Sigmoid colon (tissue), 7 donors: ENCODE data around the gene ABCC1. TPM values are rescaled to one million over a fixed set of nuclear protein-coding genes. Genes with fewer than 3 reads are reported as not detected.

Experiments used
- DNase-seq: peaks from one replicate; pipeline ENCODE4 v3.0.0-alpha.2; 2019
- H3K27ac ChIP-seq, 4 donors: fragments of 200-600 bp; sonication (generic); one replicate each; pipeline ENCODE4 v1.5.1; 2016 to 2019; ENCODE audit warnings: mild to moderate bottlenecking in 1 of 4
- H3K27me3 ChIP-seq, 3 donors: fragments of 200-600 bp; sonication (generic); one replicate each; pipeline ENCODE4 v1.5.1; 2019; ENCODE audit warnings: mild to moderate bottlenecking in 1 of 3
- H3K36me3 ChIP-seq, 4 donors: fragments of 200-600 bp; sonication (generic); one replicate each; pipeline ENCODE4 v1.5.1; 2016 to 2019
- H3K4me1 ChIP-seq, 4 donors: fragments of 200-600 bp; sonication (generic); one replicate each; pipeline ENCODE4 v1.5.1; 2017 to 2019
- H3K4me3 ChIP-seq, 4 donors: fragments of 200-600 bp; sonication (generic); one replicate each; pipeline ENCODE4 v1.5.1; 2017 to 2019; ENCODE audit warnings: mild to moderate bottlenecking in 2 of 4, moderate library complexity in 1 of 4
- H3K9me3 ChIP-seq, 4 donors: fragments of 200-600 bp in 3 of 4; sonication (generic) in 3 of 4; one replicate each; pipeline versions ENCODE4 v1.5.1 to v1.6.1; 2013 to 2019
- EP300 ChIP-seq, 4 donors: sonication (generic); formaldehyde crosslinking; IDR thresholded peaks; one replicate each; pipeline ENCODE4 v1.6.1; 2017; ENCODE audit warnings: antibody characterized with exemption in 4 of 4
- POLR2A ChIP-seq, 2 donors: fragments of 450-650 bp; IDR thresholded peaks; one replicate each; pipeline ENCODE4 v1.6.1; 2016; ENCODE audit warnings: antibody characterized with exemption in 2 of 2, mild to moderate bottlenecking in 2 of 2, moderate library complexity in 2 of 2
- POLR2AphosphoS5 ChIP-seq, 4 donors: sonication (generic); formaldehyde crosslinking; IDR thresholded peaks; one replicate each; pipeline ENCODE4 v1.6.1; 2017; ENCODE audit warnings: antibody characterized with exemption in 4 of 4
- WGBS, 2 donors: extraction: QIAGEN DNeasy Blood & Tissue Kit; methylation state at CpG; one replicate each; pipeline ENCODE4 v1.1.7; 2013; 5-methylcytosine and 5-hydroxymethylcytosine counted together
- intact Hi-C: fragments of 100-400 bp; cut with DNase I; formaldehyde crosslinking; loops from one replicate; pipeline ENCODE4 v1.15.1; 2023
- polyA plus RNA-seq, 3 donors: library from polyadenylated mRNA; stranded (reverse); fragments of 200-250 nt; gene quantifications; one replicate each; pipeline ENCODE4 v1.2.3, GENCODE V29; 2013
- total RNA-seq, 4 donors: library from RNA; depleted of rRNA; stranded (reverse); fragments of >200 nt; gene quantifications; one replicate each; pipeline ENCODE4 v1.1.0, GENCODE V29; 2016
- TF ChIP-seq, protein P1 (sequence below), 4 experiments: fragments of 450-650 bp in 3 of 4; fragments of 200-600 bp in 1 of 4; IDR thresholded peaks; one replicate each; pipeline ENCODE4 v1.5.1; 2016 to 2019; ENCODE audit warnings: antibody characterized with exemption in 4 of 4, mild to moderate bottlenecking in 3 of 4, moderate library complexity in 2 of 4
- donor health status: healthy with polysubstance abuse.
- donor health status: Bipolar disorder and iron deficiency.
- donor health status: healthy.

Gene ABCC1
- total and polyA plus RNA-seq, 7 donors: 1.8 to 51.8 (median 22.5) TPM

DNA sequence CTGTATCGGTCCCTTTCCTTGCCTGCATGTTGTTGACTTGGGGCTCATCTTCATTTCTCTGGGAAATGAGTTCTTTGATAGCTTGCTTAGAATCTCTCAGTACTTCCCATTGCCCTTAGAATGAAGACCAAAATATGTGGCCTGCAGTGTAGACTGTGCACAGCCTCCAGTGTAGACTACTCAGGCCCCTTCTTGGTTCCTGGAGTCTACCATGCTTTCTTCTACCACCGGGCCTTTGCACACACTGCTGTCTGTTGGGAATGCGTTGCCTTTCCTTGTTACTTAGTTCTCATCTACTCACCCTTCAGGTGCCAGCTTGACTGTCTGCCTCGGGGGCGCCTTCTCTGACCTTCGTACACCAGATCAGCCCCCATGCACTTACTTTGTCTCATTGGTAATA lies 82.0 kb downstream of the ABCC1 start:
- DNase-seq: no peak
- Histone ChIP-seq H3K36me3 (peaks cover 6 to 32% (median 17%) of the 10 kb centered on the region in 4 donors), H3K4me1 (peaks cover 0 to 20% (median 10%) of the 10 kb centered on the region in 4 donors), H3K27ac (no peak overlapping the region), H3K4me3 (no peak overlapping the region), H3K9me3 (no peaks in the 10 kb centered on the region), H3K27me3 (no peaks in the 10 kb centered on the region)
- TF ChIP-seq EP300 (IDR thresholded peaks at IDR 0.05) (no peak), POLR2AphosphoS5 (IDR thresholded peaks at IDR 0.05) (no peak), POLR2A (IDR thresholded peaks at IDR 0.05) (no peak)
- TF ChIP-seq, protein P1, sequence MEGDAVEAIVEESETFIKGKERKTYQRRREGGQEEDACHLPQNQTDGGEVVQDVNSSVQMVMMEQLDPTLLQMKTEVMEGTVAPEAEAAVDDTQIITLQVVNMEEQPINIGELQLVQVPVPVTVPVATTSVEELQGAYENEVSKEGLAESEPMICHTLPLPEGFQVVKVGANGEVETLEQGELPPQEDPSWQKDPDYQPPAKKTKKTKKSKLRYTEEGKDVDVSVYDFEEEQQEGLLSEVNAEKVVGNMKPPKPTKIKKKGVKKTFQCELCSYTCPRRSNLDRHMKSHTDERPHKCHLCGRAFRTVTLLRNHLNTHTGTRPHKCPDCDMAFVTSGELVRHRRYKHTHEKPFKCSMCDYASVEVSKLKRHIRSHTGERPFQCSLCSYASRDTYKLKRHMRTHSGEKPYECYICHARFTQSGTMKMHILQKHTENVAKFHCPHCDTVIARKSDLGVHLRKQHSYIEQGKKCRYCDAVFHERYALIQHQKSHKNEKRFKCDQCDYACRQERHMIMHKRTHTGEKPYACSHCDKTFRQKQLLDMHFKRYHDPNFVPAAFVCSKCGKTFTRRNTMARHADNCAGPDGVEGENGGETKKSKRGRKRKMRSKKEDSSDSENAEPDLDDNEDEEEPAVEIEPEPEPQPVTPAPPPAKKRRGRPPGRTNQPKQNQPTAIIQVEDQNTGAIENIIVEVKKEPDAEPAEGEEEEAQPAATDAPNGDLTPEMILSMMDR (IDR thresholded peaks at IDR 0.05): no peak
- intact Hi-C loops: no loop called here
- WGBS, 2 donors: 94 to 97% methylated on average over 6 of the region's 6 CpGs

DNA sequence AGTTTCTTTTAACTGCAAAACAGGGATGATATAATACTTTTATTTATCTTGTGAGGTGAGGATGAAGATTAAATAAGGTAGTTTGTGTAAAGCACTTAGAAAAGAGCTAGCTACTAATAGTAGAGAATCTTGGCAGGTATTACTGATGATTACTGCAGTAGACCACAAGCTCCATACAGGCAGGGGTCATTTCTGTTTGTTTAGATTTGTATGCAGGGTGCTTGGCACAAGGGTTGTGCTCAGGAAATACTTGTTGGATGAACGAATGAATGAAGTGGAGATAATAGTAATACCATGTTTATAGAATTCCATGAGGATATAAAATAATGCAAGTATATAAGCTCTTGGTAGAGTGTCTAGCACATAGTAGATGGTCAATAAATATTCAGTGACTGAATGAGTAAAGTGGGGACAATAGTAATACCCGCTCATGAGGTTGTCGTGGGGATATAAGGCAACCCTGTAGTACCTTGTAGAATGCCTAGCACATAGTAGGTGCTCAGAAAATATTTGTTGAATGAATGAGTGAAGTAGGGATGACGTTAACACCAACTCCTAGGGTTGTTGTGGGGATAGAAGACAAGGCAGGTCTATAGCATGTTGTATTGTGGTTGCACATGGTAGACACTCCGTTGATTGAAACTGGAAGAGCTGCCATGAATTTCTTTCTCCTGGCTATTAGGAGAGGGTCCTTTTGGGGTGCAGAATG lies 83.0 kb downstream of the ABCC1 start:
- peaks cover 13 to 42% (median 27%) of the 10 kb centered on the region in 4 donors for H3K36me3 ChIP-seq
- H3K4me1 ChIP-seq: peaks cover 0 to 20% (median 10%) of the 10 kb centered on the region in 4 donors

DNA sequence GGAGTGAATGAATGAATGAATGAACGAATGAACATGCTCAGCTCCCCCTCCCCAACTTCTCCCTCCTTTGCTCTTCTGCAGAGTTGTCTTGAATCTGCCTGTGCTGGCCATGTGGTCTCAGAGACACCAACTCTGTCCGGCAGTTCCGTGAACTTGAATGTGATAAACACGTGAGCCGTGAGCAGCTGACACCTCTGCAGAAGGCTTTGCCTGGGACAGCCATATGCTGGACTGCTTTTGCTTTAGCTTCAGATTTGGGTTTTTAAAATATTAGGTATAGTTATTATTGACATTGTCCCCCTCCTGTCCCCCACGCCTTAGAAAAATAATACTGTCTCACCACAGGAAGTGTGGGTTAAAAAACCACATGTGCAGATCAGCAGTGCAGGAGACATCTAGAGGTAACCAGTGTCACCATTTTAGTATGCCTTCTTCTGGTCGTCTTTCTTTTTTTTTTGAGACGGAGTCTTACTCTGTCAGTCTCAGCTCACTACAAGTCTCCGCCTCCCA lies 83.8 kb downstream of the ABCC1 start:
- Histone ChIP-seq H3K36me3 (peaks cover 16 to 51% (median 31%) of the 10 kb centered on the region in 4 donors), H3K27ac (peak overlapping the region in 1 of 4 donors; percentile 28)
- intact Hi-C loops: no loop called here

More for the DNA sequence above, 83.0 kb downstream of the ABCC1 start:
- Histone ChIP-seq H3K27me3 (no peaks in the 10 kb centered on the region), H3K4me3 (no peak overlapping the region), H3K27ac (peak overlapping the region in 1 of 4 donors; percentile 28), H3K9me3 (no peaks in the 10 kb centered on the region)
- TF ChIP-seq POLR2A (IDR thresholded peaks at IDR 0.05) (no peak), EP300 (IDR thresholded peaks at IDR 0.05) (no peak), POLR2AphosphoS5 (IDR thresholded peaks at IDR 0.05) (no peak)
- TF ChIP-seq, protein P1 (IDR thresholded peaks at IDR 0.05): no peak
- WGBS, 2 donors: 87 to 95% methylated on average over 5 of the region's 5 CpGs
- DNase-seq: no peak
- intact Hi-C loops: no loop called here

DNA sequence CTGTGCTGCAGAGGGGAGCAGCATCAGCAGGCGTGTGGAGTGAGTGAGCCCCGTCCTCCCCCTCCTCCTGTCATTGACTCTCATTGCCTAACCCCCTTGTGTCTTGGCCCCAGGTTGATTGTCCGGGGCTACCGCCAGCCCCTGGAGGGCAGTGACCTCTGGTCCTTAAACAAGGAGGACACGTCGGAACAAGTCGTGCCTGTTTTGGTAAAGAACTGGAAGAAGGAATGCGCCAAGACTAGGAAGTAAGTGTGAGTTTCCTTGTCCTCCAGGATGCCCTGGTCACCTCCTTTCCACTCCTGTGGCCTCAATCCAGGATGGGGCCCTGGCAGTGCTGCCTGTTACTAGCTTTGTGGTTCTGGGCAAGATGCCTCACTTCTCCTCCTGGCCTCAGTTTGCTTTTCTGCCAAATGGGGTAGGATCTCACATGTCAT lies 87.0 kb downstream of the ABCC1 start:
- no peak overlapping the region for H3K4me3 ChIP-seq
- WGBS, 2 donors: 92 to 95% methylated on average over 8 of the region's 8 CpGs
- intact Hi-C loops: no loop called here
- no peaks in the 10 kb centered on the region for H3K9me3 ChIP-seq
- TF ChIP-seq POLR2A (IDR thresholded peaks at IDR 0.05) (no peak), EP300 (IDR thresholded peaks at IDR 0.05) (no peak), POLR2AphosphoS5 (IDR thresholded peaks at IDR 0.05) (no peak)
- TF ChIP-seq, protein P1 (IDR thresholded peaks at IDR 0.05): no peak
- H3K4me1 ChIP-seq: peaks cover 0 to 4% (median 1%) of the 10 kb centered on the region in 4 donors
- DNase-seq: no peak
- H3K36me3 ChIP-seq: peaks cover 16 to 66% (median 32%) of the 10 kb centered on the region in 4 donors
- H3K27me3 ChIP-seq: no peaks in the 10 kb centered on the region
- H3K27ac ChIP-seq: no peak overlapping the region

More for the DNA sequence above, 83.8 kb downstream of the ABCC1 start:
- no peak overlapping the region for H3K4me3 ChIP-seq
- peaks cover 0 to 20% (median 10%) of the 10 kb centered on the region in 4 donors for H3K4me1 ChIP-seq
- 56 to 72% methylated on average over 9 of the region's 9 CpGs for WGBS, 2 donors
- no peak for DNase-seq
- no peaks in the 10 kb centered on the region for H3K27me3 ChIP-seq
- H3K9me3 ChIP-seq: no peaks in the 10 kb centered on the region
- no peak for TF ChIP-seq EP300 (IDR thresholded peaks at IDR 0.05)
- TF ChIP-seq, protein P1 (IDR thresholded peaks at IDR 0.05): no peak
- no peak for TF ChIP-seq POLR2AphosphoS5 (IDR thresholded peaks at IDR 0.05)
- no peak for TF ChIP-seq POLR2A (IDR thresholded peaks at IDR 0.05)
